Common myeloid progenitor, CD34-positive (primary cell): Measurements from ENCODE around the gene PFN1.

Source experiments
- CTCF ChIA-PET: fragments of 350-600 bp; sonication (Branson Sonifier 250); formaldehyde crosslinking; loops from one replicate; lab custom pipeline; 2021; ENCODE audit warnings: antibody characterized with exemption; lab: Charles Lee
- POLR2A ChIA-PET: fragments of 350-600 bp; sonication (Branson Sonifier 250); formaldehyde crosslinking; loops from one replicate; lab custom pipeline; 2021; ENCODE audit warnings: antibody characterized with exemption; lab: Charles Lee
- DNase-seq, 3 donors: peaks; one replicate each; pipeline versions ENCODE4 v3.0.0 to v3.0.0-alpha.2; 2013
- H3K27ac ChIP-seq, 2 experiments: 1 replicate in 1 of 2; 2 replicates in 1 of 2; pipeline ENCODE4 v1.7.0; 2013; ENCODE audit warnings: inconsistent platforms in 2 of 2, low read length in 2 of 2, mild to moderate bottlenecking in 2 of 2, low read depth in 1 of 2, moderate library complexity in 1 of 2; ENCODE audit not compliant: severe bottlenecking in 2 of 2, insufficient read depth in 1 of 2, poor library complexity in 1 of 2
- H3K27me3 ChIP-seq, 5 experiments: replicated peaks in 2 of 5; 1 replicate in 3 of 5; 2 replicates in 2 of 5; pipeline versions ENCODE4 v1.6.1 to v1.7.0; 2013; ENCODE audit warnings: low read length in 4 of 5, mild to moderate bottlenecking in 2 of 5, moderate library complexity in 2 of 5, inconsistent platforms in 1 of 5; ENCODE audit not compliant: insufficient read depth in 5 of 5, control insufficient read depth in 4 of 5
- H3K36me3 ChIP-seq, 4 experiments: 1 replicate in 2 of 4; 2 replicates in 2 of 4; pipeline versions ENCODE4 v1.6.1 to v1.7.0; 2013; ENCODE audit warnings: low read length in 3 of 4, control low read depth in 1 of 4, mild to moderate bottlenecking in 1 of 4; ENCODE audit not compliant: control insufficient read depth in 4 of 4, insufficient read depth in 4 of 4
- H3K4me1 ChIP-seq, 4 experiments: 1 replicate in 3 of 4; 2 replicates in 1 of 4; pipeline versions ENCODE4 v1.6.1 to v1.7.1; 2013; ENCODE audit warnings: low read length in 3 of 4, mild to moderate bottlenecking in 3 of 4, control low read depth in 1 of 4, inconsistent platforms in 1 of 4, moderate library complexity in 1 of 4; ENCODE audit not compliant: control insufficient read depth in 4 of 4, insufficient read depth in 4 of 4; ENCODE audit errors: control extremely low read depth in 1 of 4
- H3K4me3 ChIP-seq, 7 experiments: 1 replicate in 4 of 7; 2 replicates in 3 of 7; pipeline versions ENCODE4 v1.5.1 to v1.7.0; 2013; ENCODE audit warnings: mild to moderate bottlenecking in 7 of 7, low read length in 6 of 7, moderate library complexity in 6 of 7, inconsistent platforms in 2 of 7, low read depth in 2 of 7, control low read depth in 1 of 7; ENCODE audit not compliant: insufficient read depth in 4 of 7, control insufficient read depth in 1 of 7; ENCODE audit errors: extremely low read depth in 1 of 7
- H3K9me3 ChIP-seq, 5 experiments: 1 replicate in 4 of 5; 2 replicates in 1 of 5; pipeline versions ENCODE4 v1.6.1 to v1.7.1; 2013; ENCODE audit warnings: low read length in 4 of 5, mild to moderate bottlenecking in 2 of 5, inconsistent platforms in 1 of 5, low read depth in 1 of 5, moderate library complexity in 1 of 5; ENCODE audit not compliant: control insufficient read depth in 4 of 5, insufficient read depth in 2 of 5; ENCODE audit errors: control extremely low read depth in 1 of 5
- WGBS: methylation state at CpG from one replicate; pipeline ENCODE4 v1.1.5; 2013; ENCODE audit not compliant: insufficient coverage; 5-methylcytosine and 5-hydroxymethylcytosine counted together

Gene PFN1

GRCh38 chr17:4896332-4897197 lies 51.8 kb downstream of the PFN1 start:
- no peak for DNase-seq
- ChIA-PET POLR2A (no interaction called here), CTCF (interaction anchor here (0.6 to 2.0 kb wide), 4 partner anchors 14 to 187 kb away, joined by 3 to 6 read pairs (median 4); partner anchors contain the start of gene ARRB2)
- Histone ChIP-seq H3K9me3 (no peaks in the 10 kb centered on the region), H3K27ac (no peak overlapping the region), H3K36me3 (peaks cover 12 to 49% (median 34%) of the 10 kb centered on the region in 4 experiments), H3K4me1 (peaks cover 0 to 34% (median 26%) of the 10 kb centered on the region in 4 experiments), H3K4me3 (no peak overlapping the region), H3K27me3 (peaks cover 0 to 42% (median 18%) of the 10 kb centered on the region in 5 experiments)
- WGBS = 99% methylated on average over 18 of the region's 27 CpGs

GRCh38 chr17:4895657-4896331 lies 52.5 kb downstream of the PFN1 start:
- DNase-seq = no peak
- ChIA-PET POLR2A (no interaction called here), CTCF (interaction anchor here (0.6 to 2.0 kb wide), 4 partner anchors 10 to 186 kb away, joined by 3 to 6 read pairs (median 4); partner anchors contain the start of gene ARRB2)
- WGBS = 92% methylated on average over 23 of the region's 27 CpGs
- Histone ChIP-seq H3K4me3 (no peak overlapping the region), H3K36me3 (peaks cover 12 to 57% (median 38%) of the 10 kb centered on the region in 4 experiments), H3K9me3 (no peaks in the 10 kb centered on the region), H3K27me3 (peaks cover 0 to 35% (median 17%) of the 10 kb centered on the region in 5 experiments), H3K4me1 (peaks cover 0 to 27% (median 22%) of the 10 kb centered on the region in 4 experiments), H3K27ac (no peak overlapping the region)
